A549 treated with DMSO at 1 μM for 4 hours (cell line): ENCODE results near the gene ARFGEF2. TPM values are rescaled to one million over a fixed set of nuclear protein-coding genes. Genes with fewer than 3 reads are reported as not detected.

Experiments
- total RNA-seq: library from RNA; stranded (reverse); fragments of 200-300 nt; extraction: Qiagen RNA extraction; gene quantifications from 5 replicates; pipeline ENCODE4 v1.2.3, GENCODE V29; 2022; ENCODE audit warnings: low read depth

ARFGEF2 gene
- total RNA-seq, result 13.6 to 18.2 TPM (median 16.5 TPM) in 5 replicates

GRCh38 chr20:48921168-48921882 is at the start of gene ARFGEF2:
Gene ARFGEF2 (plus strand): TSS chr20:48921711. CDS start chr20:48921890, 179 bp downstream.

GRCh38 chr20:49046087-49046900 is 124.8 kb downstream of the ARFGEF2 start, which contains the start of gene CSE1L:
Gene CSE1L (plus strand): TSS chr20:49046312. CDS start chr20:49058464, 12,152 bp downstream.

Other genes with a start within 250 kb of the ARFGEF2 start
- gene PREX1, start 93.7 kb upstream of the ARFGEF2 start, total RNA-seq, result 10.2 to 13.5 TPM (median 11.3 TPM) in 5 replicates
- 89.1 to 115 TPM (median 105 TPM) in 5 replicates for gene CSE1L, start 124.6 kb downstream of the ARFGEF2 start, total RNA-seq